H1 (cell line): Measurements from ENCODE around the gene SIDT1. TPM values are rescaled to one million over a fixed set of nuclear protein-coding genes. Genes with fewer than 3 reads are reported as not detected.

ENCODE experiments used
- ASH2L ChIP-seq: fragments of 200-600, 300-600 bp; sonication (generic); IDR thresholded peaks from one replicate; pipeline ENCODE4 v1.7.1; 2017; ENCODE audit warnings: low read length
- HDAC6 ChIP-seq: IDR thresholded peaks from one replicate; pipeline ENCODE4 v1.7.1; 2012; ENCODE audit warnings: low read depth, mild to moderate bottlenecking, inconsistent platforms, low read length, moderate library complexity
- JUND ChIP-seq: IDR thresholded peaks from 2 replicates; pipeline ENCODE4 v1.6.1; 2011; ENCODE audit warnings: mild to moderate bottlenecking, improper control_type of control experiment, low read length
- KDM4A ChIP-seq: IDR thresholded peaks from one replicate; pipeline ENCODE4 v1.7.1; 2012; ENCODE audit warnings: low read depth, mild to moderate bottlenecking, moderate library complexity, low read length, inconsistent platforms; ENCODE audit not compliant: severe bottlenecking
- NRF1 ChIP-seq: IDR thresholded peaks from 2 replicates; pipeline ENCODE4 v1.6.1; 2011; ENCODE audit warnings: mild to moderate bottlenecking, low read depth, low read length, improper control_type of control experiment
- RNF2 ChIP-seq: fragments of 200-900, 300-1000 bp; sonication (generic); IDR thresholded peaks from 2 replicates; pipeline ENCODE4 v1.7.1; 2016; ENCODE audit warnings: borderline replicate concordance, low read depth, mild to moderate bottlenecking, antibody characterized with exemption, low read length; ENCODE audit not compliant: poor library complexity, severe bottlenecking; ENCODE audit errors: missing control alignments
- SRF ChIP-seq: IDR thresholded peaks from 2 replicates; pipeline ENCODE4 v1.6.1; 2011; ENCODE audit warnings: mild to moderate bottlenecking, low read depth, low read length, moderate library complexity
- USF2 ChIP-seq: IDR thresholded peaks from 2 replicates; pipeline ENCODE4 v1.6.1; 2011; ENCODE audit warnings: low read length, improper control_type of control experiment
- ZNF274 ChIP-seq: IDR thresholded peaks from 2 replicates; pipeline ENCODE4 v1.7.0; 2012; ENCODE audit warnings: low read length, borderline replicate concordance; ENCODE audit errors: extremely low read depth
- polyA plus RNA-seq, 7 experiments: library from polyadenylated mRNA; depleted of rRNA in 3 of 7; stranded (reverse) in 5 of 7; unstranded in 2 of 7; fragments of >200 nt in 5 of 7; fragments of 200-250 nt in 2 of 7; gene quantifications; 1 replicate in 5 of 7; 2 replicates in 1 of 7; 4 replicates in 1 of 7; pipeline versions ENCODE4 v1.2.1 to v1.2.3, GENCODE V29; 2011 to 2013; ENCODE audit warnings: missing spikeins in 2 of 7, mixed read lengths in 2 of 7
- total RNA-seq: library from RNA; stranded (reverse); fragmentation: NEBNext Ultra II Directional; extraction: Animal tissue kit (Norgen Biotek cat#: 25700); gene quantifications from 2 replicates; pipeline ENCODE4 v1.2.1, GENCODE V29; 2021
- TF ChIP-seq, protein P1 (sequence below): fragments of 300-600 bp; sonication (generic); IDR thresholded peaks from 2 replicates; pipeline ENCODE4 v1.7.1; 2012; ENCODE audit warnings: low read length, moderate library complexity, mild to moderate bottlenecking, inconsistent platforms; ENCODE audit not compliant: insufficient replicate concordance

The SIDT1 gene
- total and polyA plus RNA-seq, 2 of the 8 experiments (the other 6 are each of a cell fraction or from before 2014, with no cell fraction given), result 0.06 TPM; not detected in 1

- TF ChIP-seq, protein P1, sequence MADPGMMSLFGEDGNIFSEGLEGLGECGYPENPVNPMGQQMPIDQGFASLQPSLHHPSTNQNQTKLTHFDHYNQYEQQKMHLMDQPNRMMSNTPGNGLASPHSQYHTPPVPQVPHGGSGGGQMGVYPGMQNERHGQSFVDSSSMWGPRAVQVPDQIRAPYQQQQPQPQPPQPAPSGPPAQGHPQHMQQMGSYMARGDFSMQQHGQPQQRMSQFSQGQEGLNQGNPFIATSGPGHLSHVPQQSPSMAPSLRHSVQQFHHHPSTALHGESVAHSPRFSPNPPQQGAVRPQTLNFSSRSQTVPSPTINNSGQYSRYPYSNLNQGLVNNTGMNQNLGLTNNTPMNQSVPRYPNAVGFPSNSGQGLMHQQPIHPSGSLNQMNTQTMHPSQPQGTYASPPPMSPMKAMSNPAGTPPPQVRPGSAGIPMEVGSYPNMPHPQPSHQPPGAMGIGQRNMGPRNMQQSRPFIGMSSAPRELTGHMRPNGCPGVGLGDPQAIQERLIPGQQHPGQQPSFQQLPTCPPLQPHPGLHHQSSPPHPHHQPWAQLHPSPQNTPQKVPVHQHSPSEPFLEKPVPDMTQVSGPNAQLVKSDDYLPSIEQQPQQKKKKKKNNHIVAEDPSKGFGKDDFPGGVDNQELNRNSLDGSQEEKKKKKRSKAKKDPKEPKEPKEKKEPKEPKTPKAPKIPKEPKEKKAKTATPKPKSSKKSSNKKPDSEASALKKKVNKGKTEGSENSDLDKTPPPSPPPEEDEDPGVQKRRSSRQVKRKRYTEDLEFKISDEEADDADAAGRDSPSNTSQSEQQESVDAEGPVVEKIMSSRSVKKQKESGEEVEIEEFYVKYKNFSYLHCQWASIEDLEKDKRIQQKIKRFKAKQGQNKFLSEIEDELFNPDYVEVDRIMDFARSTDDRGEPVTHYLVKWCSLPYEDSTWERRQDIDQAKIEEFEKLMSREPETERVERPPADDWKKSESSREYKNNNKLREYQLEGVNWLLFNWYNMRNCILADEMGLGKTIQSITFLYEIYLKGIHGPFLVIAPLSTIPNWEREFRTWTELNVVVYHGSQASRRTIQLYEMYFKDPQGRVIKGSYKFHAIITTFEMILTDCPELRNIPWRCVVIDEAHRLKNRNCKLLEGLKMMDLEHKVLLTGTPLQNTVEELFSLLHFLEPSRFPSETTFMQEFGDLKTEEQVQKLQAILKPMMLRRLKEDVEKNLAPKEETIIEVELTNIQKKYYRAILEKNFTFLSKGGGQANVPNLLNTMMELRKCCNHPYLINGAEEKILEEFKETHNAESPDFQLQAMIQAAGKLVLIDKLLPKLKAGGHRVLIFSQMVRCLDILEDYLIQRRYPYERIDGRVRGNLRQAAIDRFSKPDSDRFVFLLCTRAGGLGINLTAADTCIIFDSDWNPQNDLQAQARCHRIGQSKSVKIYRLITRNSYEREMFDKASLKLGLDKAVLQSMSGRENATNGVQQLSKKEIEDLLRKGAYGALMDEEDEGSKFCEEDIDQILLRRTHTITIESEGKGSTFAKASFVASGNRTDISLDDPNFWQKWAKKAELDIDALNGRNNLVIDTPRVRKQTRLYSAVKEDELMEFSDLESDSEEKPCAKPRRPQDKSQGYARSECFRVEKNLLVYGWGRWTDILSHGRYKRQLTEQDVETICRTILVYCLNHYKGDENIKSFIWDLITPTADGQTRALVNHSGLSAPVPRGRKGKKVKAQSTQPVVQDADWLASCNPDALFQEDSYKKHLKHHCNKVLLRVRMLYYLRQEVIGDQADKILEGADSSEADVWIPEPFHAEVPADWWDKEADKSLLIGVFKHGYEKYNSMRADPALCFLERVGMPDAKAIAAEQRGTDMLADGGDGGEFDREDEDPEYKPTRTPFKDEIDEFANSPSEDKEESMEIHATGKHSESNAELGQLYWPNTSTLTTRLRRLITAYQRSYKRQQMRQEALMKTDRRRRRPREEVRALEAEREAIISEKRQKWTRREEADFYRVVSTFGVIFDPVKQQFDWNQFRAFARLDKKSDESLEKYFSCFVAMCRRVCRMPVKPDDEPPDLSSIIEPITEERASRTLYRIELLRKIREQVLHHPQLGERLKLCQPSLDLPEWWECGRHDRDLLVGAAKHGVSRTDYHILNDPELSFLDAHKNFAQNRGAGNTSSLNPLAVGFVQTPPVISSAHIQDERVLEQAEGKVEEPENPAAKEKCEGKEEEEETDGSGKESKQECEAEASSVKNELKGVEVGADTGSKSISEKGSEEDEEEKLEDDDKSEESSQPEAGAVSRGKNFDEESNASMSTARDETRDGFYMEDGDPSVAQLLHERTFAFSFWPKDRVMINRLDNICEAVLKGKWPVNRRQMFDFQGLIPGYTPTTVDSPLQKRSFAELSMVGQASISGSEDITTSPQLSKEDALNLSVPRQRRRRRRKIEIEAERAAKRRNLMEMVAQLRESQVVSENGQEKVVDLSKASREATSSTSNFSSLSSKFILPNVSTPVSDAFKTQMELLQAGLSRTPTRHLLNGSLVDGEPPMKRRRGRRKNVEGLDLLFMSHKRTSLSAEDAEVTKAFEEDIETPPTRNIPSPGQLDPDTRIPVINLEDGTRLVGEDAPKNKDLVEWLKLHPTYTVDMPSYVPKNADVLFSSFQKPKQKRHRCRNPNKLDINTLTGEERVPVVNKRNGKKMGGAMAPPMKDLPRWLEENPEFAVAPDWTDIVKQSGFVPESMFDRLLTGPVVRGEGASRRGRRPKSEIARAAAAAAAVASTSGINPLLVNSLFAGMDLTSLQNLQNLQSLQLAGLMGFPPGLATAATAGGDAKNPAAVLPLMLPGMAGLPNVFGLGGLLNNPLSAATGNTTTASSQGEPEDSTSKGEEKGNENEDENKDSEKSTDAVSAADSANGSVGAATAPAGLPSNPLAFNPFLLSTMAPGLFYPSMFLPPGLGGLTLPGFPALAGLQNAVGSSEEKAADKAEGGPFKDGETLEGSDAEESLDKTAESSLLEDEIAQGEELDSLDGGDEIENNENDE, result no peak
- TF ChIP-seq NRF1 (no peak), ZNF274 (no peak), RNF2 (no peak), SRF (no peak), KDM4A (no peak), JUND (no peak), USF2 (no peak), ASH2L (no peak), HDAC6 (no peak)
Observed at GRCh38 chr3:113602256-113602655, 69.9 kb downstream of the SIDT1 start (continued).
